Measurements from ENCODE around the gene CRKL.
A peak's percentile ranks its signal among the peaks of the same experiment; 100 is the strongest.

Gene CRKL

DNA sequence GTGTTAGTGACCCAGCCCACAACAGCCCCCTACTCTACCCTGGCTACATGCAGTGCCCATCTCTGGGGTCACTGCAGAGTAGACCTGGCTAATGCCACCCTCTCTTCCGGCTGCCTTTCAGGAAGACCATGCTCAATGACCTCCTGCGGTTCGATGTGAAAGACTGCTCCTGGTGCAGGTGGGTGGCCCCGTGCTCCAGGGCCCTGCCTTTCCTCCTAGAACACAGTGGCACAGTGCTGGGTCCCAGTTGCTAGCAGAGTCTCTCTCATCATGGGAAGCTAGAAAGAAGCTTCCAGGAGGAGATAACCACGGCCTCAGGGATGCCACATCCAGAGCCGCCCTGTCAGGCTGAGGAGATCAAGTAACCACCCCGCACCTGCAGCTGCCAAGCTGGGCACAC is 68.5 kb downstream of the CRKL start (continued):
- TF ChIP-seq ZSCAN30 (tag by site-specific recombination; IDR thresholded peaks at IDR 0.05) (no peak), ZNF426 (tag by site-specific recombination; IDR thresholded peaks at IDR 0.05) (no peak)
- TF ChIP-seq, protein P1, sequence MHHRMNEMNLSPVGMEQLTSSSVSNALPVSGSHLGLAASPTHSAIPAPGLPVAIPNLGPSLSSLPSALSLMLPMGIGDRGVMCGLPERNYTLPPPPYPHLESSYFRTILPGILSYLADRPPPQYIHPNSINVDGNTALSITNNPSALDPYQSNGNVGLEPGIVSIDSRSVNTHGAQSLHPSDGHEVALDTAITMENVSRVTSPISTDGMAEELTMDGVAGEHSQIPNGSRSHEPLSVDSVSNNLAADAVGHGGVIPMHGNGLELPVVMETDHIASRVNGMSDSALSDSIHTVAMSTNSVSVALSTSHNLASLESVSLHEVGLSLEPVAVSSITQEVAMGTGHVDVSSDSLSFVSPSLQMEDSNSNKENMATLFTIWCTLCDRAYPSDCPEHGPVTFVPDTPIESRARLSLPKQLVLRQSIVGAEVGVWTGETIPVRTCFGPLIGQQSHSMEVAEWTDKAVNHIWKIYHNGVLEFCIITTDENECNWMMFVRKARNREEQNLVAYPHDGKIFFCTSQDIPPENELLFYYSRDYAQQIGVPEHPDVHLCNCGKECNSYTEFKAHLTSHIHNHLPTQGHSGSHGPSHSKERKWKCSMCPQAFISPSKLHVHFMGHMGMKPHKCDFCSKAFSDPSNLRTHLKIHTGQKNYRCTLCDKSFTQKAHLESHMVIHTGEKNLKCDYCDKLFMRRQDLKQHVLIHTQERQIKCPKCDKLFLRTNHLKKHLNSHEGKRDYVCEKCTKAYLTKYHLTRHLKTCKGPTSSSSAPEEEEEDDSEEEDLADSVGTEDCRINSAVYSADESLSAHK (tag by site-specific recombination; IDR thresholded peaks at IDR 0.05), result no peak

GRCh38 chr22:20986365-20986764 is 69.2 kb downstream of the CRKL start:
- Histone ChIP-seq H3K27ac (ENCODE audit: extremely low read depth, low read depth, low read length) (no peak overlapping the region), H3K36me3 (ENCODE audit: control insufficient read depth in 2 of 2, insufficient read depth in 1 of 2, low read length in 2 of 2) (peaks cover 4 to 74% of the 10 kb centered on the region in 2 experiments; a peak in 2 of 3 replicates), H3K9me3 (ENCODE audit: control insufficient read depth, insufficient read depth, low read depth, low read length) (no peaks in the 10 kb centered on the region), H3K4me1 (ENCODE audit: control insufficient read depth, insufficient read depth, low read length) (no peaks in the 10 kb centered on the region), H3K4me3 (ENCODE audit: low read depth, low read length) (no peak overlapping the region)
- POLR2A ChIA-PET, result no interaction called here
- TF ChIP-seq ZNF791 (tag by site-specific recombination; IDR thresholded peaks at IDR 0.05) (no peak), ZNF366 (tag by site-specific recombination; conservative IDR thresholded peaks at IDR 0.05) (peak; percentile 91), ZBTB17 (tag by site-specific recombination; IDR thresholded peaks at IDR 0.05) (peak; percentile 95)
- CTCF ChIA-PET, result interaction anchor here (0.8 to 1.0 kb wide), 2 partner anchors 35 to 208 kb away, joined by 3 to 4 read pairs; no protein-coding TSS in a partner anchor

DNA sequence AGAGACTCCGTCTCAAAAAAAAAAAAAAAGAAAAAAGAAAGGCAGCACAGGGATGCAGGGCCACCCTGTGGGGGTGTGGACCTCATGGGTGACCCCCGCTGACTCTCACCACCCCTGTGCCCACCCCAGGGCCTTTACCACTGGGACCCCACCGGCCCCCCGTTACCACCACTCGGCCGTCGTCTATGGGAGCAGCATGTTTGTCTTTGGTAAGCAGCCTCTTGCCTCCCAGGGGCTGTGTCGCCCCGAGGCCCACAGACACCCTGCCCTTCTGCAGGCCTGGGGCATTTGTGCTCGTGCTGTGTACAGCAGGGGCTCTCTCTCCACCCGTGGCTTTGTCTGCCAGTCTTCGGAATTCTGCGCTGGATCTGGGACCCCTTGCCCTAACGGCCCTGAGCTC is 70.2 kb downstream of the CRKL start:
- Histone ChIP-seq H3K4me3 (ENCODE audit: low read depth, low read length) (no peak overlapping the region), H3K4me1 (ENCODE audit: control insufficient read depth, insufficient read depth, low read length) (no peaks in the 10 kb centered on the region), H3K36me3 (ENCODE audit: control insufficient read depth in 2 of 2, insufficient read depth in 1 of 2, low read length in 2 of 2) (peaks cover 4 to 84% of the 10 kb centered on the region in 2 experiments; a peak in 2 of 3 replicates), H3K9me3 (ENCODE audit: control insufficient read depth, insufficient read depth, low read depth, low read length) (no peaks in the 10 kb centered on the region), H3K27ac (ENCODE audit: extremely low read depth, low read depth, low read length) (no peak overlapping the region)
- ChIA-PET CTCF (no interaction called here), POLR2A (interaction anchor here (0.5 to 1.5 kb wide), 7 partner anchors 8 to 64 kb away, joined by 3 to 7 read pairs (median 4); partner anchors contain the start of gene THAP7)
- no peak for TF ChIP-seq ZNF426 (tag by site-specific recombination; IDR thresholded peaks at IDR 0.05)
- no peak for TF ChIP-seq ZNF664 (tag by site-specific recombination; IDR thresholded peaks at IDR 0.05)
- TF ChIP-seq ZNF488 (tag by site-specific recombination; IDR thresholded peaks at IDR 0.05), result no peak
- no peak for TF ChIP-seq ZNF148 (tag by site-specific recombination; IDR thresholded peaks at IDR 0.05; ENCODE audit: borderline replicate concordance)
- no peak for TF ChIP-seq ZNF585B (tag by site-specific recombination; IDR thresholded peaks at IDR 0.05)
- no peak for TF ChIP-seq SCRT1 (tag by site-specific recombination; IDR thresholded peaks at IDR 0.05; ENCODE audit: borderline replicate concordance)
- no peak for TF ChIP-seq SP7 (tag by site-specific recombination; IDR thresholded peaks at IDR 0.05)
- TF ChIP-seq KLF10 (tag by site-specific recombination; IDR thresholded peaks at IDR 0.05), result no peak
- no peak for TF ChIP-seq ZNF157 (tag by site-specific recombination; IDR thresholded peaks at IDR 0.05)
- TF ChIP-seq ZNF174 (tag by site-specific recombination; IDR thresholded peaks at IDR 0.05), result no peak
- no peak for TF ChIP-seq ZNF391 (tag by site-specific recombination; IDR thresholded peaks at IDR 0.05; ENCODE audit: borderline replicate concordance, low read depth)
- no peak for TF ChIP-seq ZNF248 (tag by site-specific recombination; IDR thresholded peaks at IDR 0.05)
- no peak for TF ChIP-seq ZNF266 (tag by site-specific recombination; IDR thresholded peaks at IDR 0.05; ENCODE audit: low read depth)
- TF ChIP-seq PRDM1 (tag by site-specific recombination; IDR thresholded peaks at IDR 0.05), result no peak
- no peak for TF ChIP-seq ZBTB21 (tag by site-specific recombination; IDR thresholded peaks at IDR 0.05)
- TF ChIP-seq GLI4 (tag by site-specific recombination; IDR thresholded peaks at IDR 0.05), result no peak
- TF ChIP-seq ZNF830 (tag by site-specific recombination; IDR thresholded peaks at IDR 0.05; ENCODE audit: low read depth), result no peak
- TF ChIP-seq, protein P2, sequence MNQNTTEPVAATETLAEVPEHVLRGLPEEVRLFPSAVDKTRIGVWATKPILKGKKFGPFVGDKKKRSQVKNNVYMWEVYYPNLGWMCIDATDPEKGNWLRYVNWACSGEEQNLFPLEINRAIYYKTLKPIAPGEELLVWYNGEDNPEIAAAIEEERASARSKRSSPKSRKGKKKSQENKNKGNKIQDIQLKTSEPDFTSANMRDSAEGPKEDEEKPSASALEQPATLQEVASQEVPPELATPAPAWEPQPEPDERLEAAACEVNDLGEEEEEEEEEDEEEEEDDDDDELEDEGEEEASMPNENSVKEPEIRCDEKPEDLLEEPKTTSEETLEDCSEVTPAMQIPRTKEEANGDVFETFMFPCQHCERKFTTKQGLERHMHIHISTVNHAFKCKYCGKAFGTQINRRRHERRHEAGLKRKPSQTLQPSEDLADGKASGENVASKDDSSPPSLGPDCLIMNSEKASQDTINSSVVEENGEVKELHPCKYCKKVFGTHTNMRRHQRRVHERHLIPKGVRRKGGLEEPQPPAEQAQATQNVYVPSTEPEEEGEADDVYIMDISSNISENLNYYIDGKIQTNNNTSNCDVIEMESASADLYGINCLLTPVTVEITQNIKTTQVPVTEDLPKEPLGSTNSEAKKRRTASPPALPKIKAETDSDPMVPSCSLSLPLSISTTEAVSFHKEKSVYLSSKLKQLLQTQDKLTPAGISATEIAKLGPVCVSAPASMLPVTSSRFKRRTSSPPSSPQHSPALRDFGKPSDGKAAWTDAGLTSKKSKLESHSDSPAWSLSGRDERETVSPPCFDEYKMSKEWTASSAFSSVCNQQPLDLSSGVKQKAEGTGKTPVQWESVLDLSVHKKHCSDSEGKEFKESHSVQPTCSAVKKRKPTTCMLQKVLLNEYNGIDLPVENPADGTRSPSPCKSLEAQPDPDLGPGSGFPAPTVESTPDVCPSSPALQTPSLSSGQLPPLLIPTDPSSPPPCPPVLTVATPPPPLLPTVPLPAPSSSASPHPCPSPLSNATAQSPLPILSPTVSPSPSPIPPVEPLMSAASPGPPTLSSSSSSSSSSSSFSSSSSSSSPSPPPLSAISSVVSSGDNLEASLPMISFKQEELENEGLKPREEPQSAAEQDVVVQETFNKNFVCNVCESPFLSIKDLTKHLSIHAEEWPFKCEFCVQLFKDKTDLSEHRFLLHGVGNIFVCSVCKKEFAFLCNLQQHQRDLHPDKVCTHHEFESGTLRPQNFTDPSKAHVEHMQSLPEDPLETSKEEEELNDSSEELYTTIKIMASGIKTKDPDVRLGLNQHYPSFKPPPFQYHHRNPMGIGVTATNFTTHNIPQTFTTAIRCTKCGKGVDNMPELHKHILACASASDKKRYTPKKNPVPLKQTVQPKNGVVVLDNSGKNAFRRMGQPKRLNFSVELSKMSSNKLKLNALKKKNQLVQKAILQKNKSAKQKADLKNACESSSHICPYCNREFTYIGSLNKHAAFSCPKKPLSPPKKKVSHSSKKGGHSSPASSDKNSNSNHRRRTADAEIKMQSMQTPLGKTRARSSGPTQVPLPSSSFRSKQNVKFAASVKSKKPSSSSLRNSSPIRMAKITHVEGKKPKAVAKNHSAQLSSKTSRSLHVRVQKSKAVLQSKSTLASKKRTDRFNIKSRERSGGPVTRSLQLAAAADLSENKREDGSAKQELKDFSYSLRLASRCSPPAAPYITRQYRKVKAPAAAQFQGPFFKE (tag by site-specific recombination; IDR thresholded peaks at IDR 0.05; ENCODE audit: borderline replicate concordance), result no peak

Data from HEK293 (cell line).